ENCODE data around the gene THEMIS2. TPM values are rescaled to one million over a fixed set of nuclear protein-coding genes. Genes with fewer than 3 reads are reported as not detected.
A peak's percentile ranks its signal among the peaks of the same experiment; 100 is the strongest.

THEMIS2 gene
- polyA plus RNA-seq, 10 donors, result 2.4 to 5.7 (median 3.2) TPM

DNA sequence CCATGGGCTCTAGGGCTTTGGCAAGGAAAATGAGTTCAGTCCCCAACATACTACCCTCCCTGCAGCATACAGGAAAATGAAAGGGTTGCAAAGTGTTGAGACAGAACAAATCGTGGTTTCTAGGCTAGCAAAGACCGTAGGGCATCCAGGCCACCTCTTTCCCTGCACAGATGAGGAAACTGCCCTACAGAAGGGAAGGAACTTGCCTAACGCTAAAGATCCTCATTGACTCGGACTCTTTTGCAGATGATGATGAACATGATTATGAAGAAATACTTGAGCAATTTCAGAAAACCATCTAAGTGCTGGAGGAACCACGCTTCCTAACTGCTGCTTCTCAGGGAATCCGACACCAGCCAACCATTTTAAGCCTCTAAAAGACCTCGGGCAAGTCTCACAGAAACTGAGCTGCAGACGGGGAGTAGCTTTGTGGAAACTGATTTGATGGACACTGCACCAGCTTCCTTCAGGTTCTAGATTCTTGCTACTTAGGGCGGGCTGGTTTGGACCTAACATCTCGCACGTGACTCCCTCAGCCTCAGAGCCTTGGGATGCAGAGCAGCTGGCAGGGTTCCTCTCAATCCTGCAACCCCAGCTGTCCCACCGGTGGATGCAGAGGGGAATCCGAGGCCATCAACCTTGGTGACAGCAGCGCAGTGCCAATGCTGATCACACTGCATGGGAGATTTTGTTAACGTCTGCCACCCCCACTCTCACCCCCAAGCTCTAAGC is 13.4 kb downstream of the THEMIS2 start:
- DNase-seq, result no peak

DNA sequence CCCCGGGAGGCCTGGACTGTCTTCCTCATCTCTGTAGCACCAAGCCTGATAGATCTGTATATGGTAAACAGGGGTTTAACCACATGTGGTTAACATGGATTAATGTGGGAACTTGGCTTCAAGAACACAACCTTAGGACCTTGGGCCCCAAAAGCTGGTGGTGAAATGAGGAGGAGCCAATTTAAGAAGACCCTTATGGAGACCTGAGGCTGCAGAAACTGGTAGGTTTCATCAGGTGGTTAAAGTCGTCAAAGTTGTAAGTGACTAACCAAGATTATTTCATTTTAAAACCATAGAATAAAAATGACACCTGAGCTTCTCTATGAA is 14.0 kb downstream of the THEMIS2 start:
- DNase-seq, result no peak

DNA sequence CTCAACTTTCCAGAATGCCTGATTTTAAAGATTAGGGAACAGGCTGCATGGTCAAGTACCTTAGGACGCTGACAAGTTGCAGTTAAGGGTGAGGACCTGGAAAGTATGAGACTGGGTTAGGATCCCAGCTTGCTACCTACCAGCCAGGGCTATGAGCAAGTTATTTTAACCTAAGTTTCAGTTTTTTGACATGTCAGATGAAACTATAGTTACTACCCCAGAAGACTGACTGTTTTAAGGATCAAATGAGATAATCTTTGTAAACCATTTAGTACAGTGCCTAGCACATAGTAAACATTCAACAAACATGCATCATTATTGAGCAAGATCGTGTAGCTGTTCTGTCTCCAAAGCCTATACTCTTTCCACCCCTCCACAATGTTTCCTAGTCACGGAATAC is 14.4 kb downstream of the THEMIS2 start:
- DNase-seq, result no peak

DNA sequence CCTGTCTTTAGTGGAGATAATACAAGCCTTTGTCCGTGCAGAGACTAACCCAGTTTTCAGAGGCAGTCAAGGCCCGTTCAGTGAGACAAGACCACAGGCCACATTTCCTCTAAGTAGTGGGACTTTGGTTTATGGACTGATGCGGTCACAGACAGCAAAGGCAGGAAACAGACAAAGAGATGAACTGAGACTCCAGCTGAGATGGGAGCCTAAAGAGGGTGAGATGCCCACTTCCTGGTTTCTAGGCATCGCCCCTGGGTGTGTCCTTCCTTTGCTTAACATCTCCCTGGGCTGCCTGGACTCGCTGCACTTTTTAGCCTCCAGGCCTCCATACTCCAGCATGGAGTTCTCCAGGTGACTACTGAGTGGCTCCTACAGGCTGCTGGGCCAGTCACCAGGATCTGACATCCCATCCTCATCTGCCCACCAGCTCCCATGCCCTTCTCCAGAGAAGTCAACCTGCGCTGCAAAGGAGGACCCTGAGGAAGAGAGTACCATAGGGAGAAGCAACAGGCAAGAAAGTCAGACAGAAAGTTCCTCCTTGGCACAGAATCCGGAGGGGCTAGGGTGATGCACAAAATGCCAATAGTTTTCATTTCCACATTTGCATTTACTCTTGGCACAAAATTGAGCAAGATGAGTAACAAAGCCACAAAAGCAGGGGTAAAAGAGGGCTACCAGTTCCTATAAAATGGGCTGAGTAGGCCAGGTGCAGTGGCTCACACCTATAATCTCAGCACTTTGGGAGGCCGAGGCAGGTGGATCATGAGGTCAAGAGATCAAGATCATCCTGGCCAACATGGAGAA is 15.1 kb downstream of the THEMIS2 start:
- DNase-seq, result no peak

DNA sequence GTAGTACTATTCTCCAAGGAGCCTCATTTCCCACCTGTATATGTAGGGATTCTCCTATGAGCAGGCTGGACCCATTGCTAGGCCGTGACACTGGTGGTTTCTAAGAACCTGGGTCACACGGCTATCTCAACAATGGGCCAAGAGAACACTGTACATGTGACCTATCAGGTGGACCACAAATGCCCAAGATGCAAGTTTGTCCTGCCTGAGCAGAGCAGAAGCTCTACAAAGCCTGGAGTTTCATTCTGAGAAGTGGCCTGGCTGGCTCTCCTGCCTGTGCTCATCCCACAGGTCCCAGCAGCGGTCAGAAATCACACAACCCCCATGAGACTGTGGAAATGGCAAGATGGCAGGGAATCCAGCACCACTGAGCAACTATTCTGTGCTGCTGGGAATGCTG is 17.2 kb downstream of the THEMIS2 start:
- DNase-seq, result no peak

DNA sequence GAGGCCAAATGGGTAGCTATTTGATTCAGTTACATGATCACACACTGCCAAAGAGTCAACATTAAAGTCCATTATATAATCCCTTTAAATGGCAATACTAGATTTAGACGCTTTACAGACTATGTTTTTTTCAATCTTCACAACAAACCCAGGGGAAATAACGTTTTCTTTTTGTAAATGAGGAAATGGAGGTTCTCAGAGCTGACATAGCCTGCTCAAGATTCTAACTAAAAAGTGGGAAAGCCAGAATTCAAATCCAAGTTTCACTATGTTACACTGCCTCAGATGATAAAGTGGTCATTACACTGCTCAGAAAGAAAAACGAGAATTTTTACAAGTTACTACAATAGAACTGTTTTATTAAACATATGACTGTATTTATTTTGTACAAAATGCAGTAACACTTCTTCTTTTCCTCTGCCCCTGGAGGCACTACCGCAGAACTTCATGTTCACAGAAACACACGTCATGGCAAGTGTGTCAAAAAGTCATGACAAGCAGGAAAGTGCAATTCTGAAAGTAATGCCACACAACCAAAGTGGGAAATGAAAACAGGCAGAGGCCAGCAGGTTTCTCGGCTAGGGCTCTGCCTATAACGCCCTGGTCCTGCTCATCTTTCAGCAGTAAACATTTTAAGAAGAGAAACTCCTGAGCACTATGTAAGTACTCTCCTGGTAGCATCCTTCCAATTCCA is 19.0 kb downstream of the THEMIS2 start:
- DNase-seq, result no peak

DNA sequence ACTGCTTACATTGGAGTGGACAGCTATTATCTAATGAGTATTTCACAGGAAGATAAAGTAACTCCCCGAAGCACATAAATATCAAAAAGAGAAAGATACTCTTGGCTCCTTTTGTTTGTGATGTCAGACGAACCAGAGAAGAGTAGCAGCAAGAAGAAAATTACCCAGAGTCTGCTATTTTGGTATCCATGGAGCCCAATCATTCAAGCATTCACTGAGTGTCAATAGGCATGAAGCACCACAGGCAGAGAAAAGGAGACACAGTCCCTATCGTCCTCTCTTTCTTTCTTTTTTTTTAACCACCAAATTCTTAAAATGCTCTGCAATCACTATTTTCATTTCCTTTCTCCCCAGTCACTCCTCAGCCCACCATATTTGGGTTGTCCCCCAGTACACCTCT is 22.2 kb downstream of the THEMIS2 start:
- DNase-seq, result no peak

DNA sequence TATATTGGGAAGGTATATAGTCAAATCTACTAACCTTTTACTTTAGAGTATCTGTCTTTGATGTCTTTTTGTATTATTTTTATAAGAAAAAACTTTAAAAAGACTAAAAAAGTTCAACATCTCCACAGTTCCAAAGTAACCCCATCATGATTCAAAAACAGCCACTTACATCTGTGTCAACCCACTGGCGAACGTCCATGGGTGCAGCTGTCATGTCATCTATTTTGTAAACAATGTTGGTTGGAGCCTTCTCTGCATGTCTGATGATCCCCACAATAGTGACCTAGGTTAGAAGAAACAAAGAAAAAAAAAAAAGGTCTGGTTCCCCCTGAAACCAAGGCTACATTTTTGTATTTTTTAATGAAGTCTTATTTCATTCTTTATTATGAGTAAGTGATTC is 34.4 kb downstream of the THEMIS2 start:
- DNase-seq, result peak in 1 of 3 donors; percentile 29

DNA sequence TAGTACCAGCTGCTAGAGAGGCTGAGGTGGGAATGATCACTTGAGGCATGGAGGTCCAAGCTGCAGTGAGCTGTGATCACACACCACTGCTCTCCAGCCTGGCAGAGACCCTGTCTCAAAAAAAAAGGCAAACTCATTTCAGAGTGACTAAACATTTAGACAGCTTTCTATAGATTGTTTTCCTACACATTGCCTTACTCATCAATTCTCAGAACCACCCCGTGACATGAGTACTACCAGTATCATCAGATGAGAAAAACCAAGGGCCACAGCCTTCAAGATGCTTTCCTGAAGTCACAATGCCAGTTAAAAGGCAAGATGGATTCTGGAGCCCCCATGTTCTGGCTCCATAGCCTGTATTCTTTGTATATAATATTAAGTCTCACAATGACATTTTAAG is 40.1 kb downstream of the THEMIS2 start:
- DNase-seq, result no peak

DNA sequence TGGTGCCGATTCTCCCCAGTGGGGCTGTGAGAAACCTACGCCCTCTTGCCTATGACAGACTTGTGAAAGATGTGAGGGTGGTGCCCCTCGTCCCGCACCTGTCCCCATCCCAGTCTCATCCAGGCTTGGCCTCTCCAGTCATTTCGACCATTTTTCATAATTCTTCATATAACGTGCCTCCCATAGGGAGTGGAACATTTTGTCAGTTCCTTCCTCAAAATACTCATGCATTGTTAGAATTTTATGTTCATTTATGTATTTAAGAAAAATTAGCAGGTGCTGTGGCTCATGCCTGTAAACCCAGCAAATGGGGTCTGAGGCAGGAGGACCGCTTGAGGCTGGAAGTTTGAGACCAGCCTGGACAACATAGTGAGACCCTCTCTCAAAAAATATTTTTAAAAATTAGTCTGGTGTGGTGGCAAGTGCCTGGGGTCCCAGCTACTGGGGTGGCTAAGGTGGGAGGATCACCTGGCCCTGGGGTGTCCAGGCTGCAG is 42.8 kb downstream of the THEMIS2 start:
- no peak for DNase-seq

DNA sequence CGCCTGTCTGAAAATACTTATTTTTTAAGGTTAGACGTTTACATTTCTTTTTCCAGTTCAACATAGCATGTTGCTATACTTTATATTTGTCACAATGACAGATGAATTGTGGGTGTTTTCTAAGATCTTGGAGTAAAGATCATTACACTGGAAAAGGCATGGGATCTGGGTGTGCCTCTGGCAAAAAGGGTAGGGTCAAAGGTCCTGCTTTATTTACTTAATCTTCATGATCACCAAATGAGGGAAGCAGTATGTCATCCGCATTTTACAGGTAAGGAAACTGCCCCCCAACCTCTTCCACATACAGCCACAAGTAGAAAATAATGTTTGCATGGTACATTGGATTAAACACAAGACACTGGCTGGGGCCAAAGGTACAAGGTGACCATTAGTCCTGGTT is 49.9 kb downstream of the THEMIS2 start:
- no peak for DNase-seq

DNA sequence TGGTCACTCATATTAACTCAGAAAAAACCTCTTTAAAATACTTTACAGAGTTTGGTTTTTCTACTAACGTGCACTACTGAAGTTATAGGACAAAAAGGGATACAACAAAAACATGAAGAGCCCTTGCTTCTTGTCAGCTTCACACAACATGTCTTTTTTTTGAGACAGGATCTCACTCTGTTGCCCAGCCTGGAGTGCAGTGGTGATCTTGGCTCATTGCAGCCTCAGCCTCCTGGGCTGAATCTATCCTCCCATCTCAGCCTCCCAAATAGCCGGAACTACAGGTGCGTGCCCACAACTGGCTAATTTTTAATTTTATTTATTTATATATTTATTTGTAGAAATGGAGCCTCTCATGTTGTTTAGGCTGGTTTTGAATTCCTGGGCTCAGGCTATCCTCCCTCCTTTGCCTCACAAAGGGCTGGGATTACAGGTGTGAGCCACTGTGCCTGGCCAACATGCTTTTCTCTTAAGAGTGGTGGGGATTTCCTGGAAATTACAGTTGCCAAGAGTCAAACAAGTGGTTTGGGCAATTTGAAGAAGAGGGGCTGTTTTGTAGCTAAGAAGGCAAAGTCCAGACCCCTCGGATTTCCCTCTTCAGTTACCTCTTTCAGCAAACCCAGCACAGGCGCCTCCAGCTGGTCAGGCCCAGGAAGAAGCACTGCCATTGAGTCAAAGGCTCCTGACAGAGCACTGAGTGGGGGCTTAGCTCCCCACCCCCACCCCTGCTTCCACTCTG is 56.0 kb downstream of the THEMIS2 start:
- DNase-seq, result no peak

DNA sequence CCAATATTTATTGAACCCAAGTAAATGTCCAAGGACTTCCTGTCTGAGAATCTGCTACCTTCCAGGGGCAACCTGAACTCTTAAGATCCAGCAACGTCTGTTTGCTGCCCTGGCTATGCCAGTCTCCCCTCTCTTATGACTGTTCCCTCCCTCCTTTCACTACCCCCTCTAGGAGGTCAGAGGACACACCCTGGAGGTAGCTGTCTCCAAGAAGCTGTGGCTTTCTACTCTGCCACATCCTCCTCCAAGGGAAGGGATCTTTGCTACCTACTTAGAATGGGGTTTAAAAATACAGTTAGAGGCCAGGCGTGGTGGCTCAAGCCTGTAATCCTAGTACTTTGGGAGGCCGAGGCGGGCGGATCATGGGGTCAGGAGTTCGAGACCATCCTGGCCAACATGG is 58.8 kb downstream of the THEMIS2 start:
- no peak for DNase-seq

DNA sequence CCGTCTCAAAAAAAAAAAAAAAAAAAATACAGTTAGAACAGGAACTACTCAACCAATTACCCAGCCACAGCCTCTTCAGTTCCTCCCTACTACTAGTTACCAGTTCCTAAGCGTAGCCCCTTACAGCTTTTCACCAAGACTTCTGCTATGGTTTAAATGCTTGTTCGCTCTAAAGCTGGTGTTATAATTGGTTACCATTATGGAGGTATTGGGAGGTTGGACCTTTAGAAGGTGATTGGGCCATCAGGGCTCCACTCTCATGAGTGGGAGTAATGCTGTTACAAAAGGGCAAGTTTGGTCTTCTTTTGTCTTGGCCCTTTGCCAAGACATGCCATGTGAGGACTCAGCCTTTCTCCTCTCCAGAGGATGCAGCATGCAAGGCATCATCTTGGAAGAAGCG is 59.4 kb downstream of the THEMIS2 start:
- no peak for DNase-seq

DNA sequence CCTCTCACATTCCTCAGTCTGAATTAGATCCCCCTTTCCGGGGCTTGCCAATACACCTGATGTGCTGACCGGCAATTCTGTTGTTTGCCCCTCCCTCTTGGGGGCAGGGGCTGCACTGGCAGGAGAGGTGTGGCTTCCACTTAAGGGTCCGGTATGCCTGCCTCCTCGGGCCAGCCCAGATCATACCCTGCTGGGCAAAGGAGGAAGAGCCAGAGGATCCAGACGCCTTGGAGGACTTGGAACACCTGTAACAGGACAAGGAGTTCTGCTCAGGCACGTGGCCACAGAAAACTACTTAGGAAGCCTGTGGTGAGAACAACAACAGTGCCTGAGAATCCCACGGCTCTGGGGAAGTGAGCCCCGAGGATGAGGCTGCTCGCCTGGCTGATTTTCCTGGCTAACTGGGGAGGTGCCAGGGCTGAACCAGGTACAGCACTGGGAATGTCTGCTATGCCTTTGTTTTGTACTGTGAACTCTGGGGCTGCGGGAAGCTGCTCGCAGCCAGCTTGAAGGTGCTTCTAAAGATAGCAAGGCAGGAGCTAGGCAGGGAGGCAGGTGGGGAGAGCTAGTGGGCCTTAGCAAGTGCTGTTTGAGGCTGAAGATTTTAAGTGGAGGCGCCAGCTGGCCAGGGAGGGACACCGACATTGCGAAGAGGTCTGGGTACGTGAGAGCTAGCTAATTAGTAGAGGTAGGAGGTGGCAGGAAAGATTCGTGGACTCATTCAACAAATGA is 62.6 kb downstream of the THEMIS2 start, which contains the start of gene SMPDL3B:
SMPDL3B (plus strand) TSS at position 183 of the 732 bp plus-strand sequence; CDS start at position 367, 184 bp downstream.
- no peak for DNase-seq

DNA sequence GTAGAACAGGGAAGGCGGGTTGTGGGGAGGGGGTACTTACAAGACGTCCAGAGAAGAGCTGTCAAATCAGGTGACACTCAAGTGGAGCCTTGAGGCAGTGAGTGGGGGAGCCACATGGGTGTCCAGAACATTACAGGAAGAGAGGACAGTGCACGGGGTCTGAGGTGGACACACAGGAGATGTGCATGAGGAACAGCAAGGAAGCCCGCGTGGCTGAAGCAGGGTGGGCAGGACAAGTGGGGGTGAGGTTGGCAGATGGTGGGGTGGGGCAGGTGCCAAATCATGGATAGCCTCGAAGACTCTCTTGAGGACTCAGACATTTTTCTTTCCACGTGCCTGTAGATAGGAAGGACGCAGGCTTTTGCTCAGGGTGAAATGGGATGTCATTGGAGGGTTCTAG is 63.4 kb downstream of the THEMIS2 start:
- no peak for DNase-seq

Other genes starting within 250 kb of the THEMIS2 start
- gene FGR, start 237.4 kb upstream of the THEMIS2 start, polyA plus RNA-seq (ENCODE audit: insufficient read length in 10 of 10), result 1 to 10 TPM; 1.1 to 3.3 (median 2.2) TPM
- 10 to 100 TPM; 45.3 to 80.8 (median 67.3) TPM for gene IFI6, start 200.4 kb upstream of the THEMIS2 start, polyA plus RNA-seq (ENCODE audit: insufficient read length in 10 of 10)
- 10 to 100 TPM; 14.4 to 32.6 (median 19.2) TPM for gene FAM76A, start 146.6 kb upstream of the THEMIS2 start, polyA plus RNA-seq (ENCODE audit: insufficient read length in 10 of 10)
- gene STX12, start 99.3 kb upstream of the THEMIS2 start, polyA plus RNA-seq (ENCODE audit: insufficient read length in 10 of 10), result 10 to 100 TPM; 27.3 to 42.2 (median 32.6) TPM
- gene PPP1R8, start 41.8 kb upstream of the THEMIS2 start, polyA plus RNA-seq (ENCODE audit: insufficient read length in 10 of 10), result 10 to 100 TPM; 29.0 to 38.0 (median 32.0) TPM
- gene RPA2, start 42.0 kb downstream of the THEMIS2 start, polyA plus RNA-seq (ENCODE audit: insufficient read length in 10 of 10), result 10 to 100 TPM; 37.5 to 64.2 (median 45.9) TPM
- gene SMPDL3B, start 62.5 kb downstream of the THEMIS2 start, polyA plus RNA-seq (ENCODE audit: insufficient read length in 10 of 10), result under 1 TPM in 5 of 10 donors, not detected in 5; 0.15 to 0.48 (median 0.31) TPM
- 1 to 10 TPM; 5.9 to 8.4 (median 6.8) TPM for gene XKR8, start 87.4 kb downstream of the THEMIS2 start, polyA plus RNA-seq (ENCODE audit: insufficient read length in 10 of 10)
- gene EYA3, start 216.1 kb downstream of the THEMIS2 start, polyA plus RNA-seq (ENCODE audit: insufficient read length in 10 of 10), result 10 to 100 TPM; 13.1 to 23.1 (median 17.5) TPM